HepG2 (cell line): ENCODE measurements around the gene ZFPM1. TPM values are rescaled to one million over a fixed set of nuclear protein-coding genes. Genes with fewer than 3 reads are reported as not detected.

ENCODE experiments used
- ATF2 ChIP-seq: sonication (generic); formaldehyde crosslinking; IDR thresholded peaks from 2 replicates; pipeline ENCODE4 v1.4.0; 2020; ENCODE audit warnings: missing genetic modification reagents
- CC2D1A ChIP-seq: sonication (generic); formaldehyde crosslinking; IDR thresholded peaks from 2 replicates; pipeline ENCODE4 v1.8.1; 2023; ENCODE audit warnings: mild to moderate bottlenecking, missing genetic modification reagents
- HMGA1 ChIP-seq: sonication (generic); formaldehyde crosslinking; conservative IDR thresholded peaks from 2 replicates; pipeline ENCODE4 v1.4.0; 2020; ENCODE audit warnings: missing genetic modification reagents
- HNF4A ChIP-seq: sonication (generic); formaldehyde crosslinking; IDR thresholded peaks from 2 replicates; pipeline ENCODE4 v1.4.0; 2020; ENCODE audit warnings: missing genetic modification reagents
- NR2C2 ChIP-seq: sonication (generic); formaldehyde crosslinking; IDR thresholded peaks from 2 replicates; pipeline ENCODE4 v1.4.0; 2020; ENCODE audit warnings: missing genetic modification reagents, mild to moderate bottlenecking, moderate library complexity, borderline replicate concordance
- NR3C1 ChIP-seq: sonication (generic); formaldehyde crosslinking; IDR thresholded peaks from 2 replicates; pipeline ENCODE4 v1.4.0; 2020; ENCODE audit warnings: missing genetic modification reagents
- POLR2AphosphoS2 ChIP-seq: IDR thresholded peaks from 2 replicates; pipeline ENCODE4 v1.6.1; 2011; ENCODE audit warnings: low read depth, low read length, improper control_type of control experiment
- TCF12 ChIP-seq, 2 experiments: fragments of 450-650 bp in 1 of 2; sonication (generic) in 1 of 2; formaldehyde crosslinking in 1 of 2; IDR thresholded peaks; 2 replicates each; pipeline versions ENCODE4 v1.6.1 to v1.8.0; 2017 to 2022; ENCODE audit warnings: antibody characterized with exemption in 1 of 2, mild to moderate bottlenecking in 1 of 2, missing genetic modification reagents in 1 of 2, moderate library complexity in 1 of 2
- TEAD3 ChIP-seq: optimal IDR thresholded peaks from 2 replicates; pipeline ENCODE3; 2016; ENCODE audit warnings: borderline replicate concordance
- ZBTB7B ChIP-seq: sonication (generic); formaldehyde crosslinking; IDR thresholded peaks from 2 replicates; pipeline ENCODE4 v1.4.0; 2020; ENCODE audit warnings: missing genetic modification reagents
- ZC3H13 ChIP-seq: sonication (generic); formaldehyde crosslinking; IDR thresholded peaks from 2 replicates; pipeline ENCODE4 v1.8.1; 2023; ENCODE audit warnings: mild to moderate bottlenecking, missing genetic modification reagents, moderate library complexity
- ZNF280B ChIP-seq: sonication (generic); formaldehyde crosslinking; IDR thresholded peaks from 2 replicates; pipeline ENCODE4 v1.5.0; 2020; ENCODE audit warnings: missing genetic modification reagents, mild to moderate bottlenecking, borderline replicate concordance
- ZNF451 ChIP-seq: sonication (generic); formaldehyde crosslinking; IDR thresholded peaks from 2 replicates; pipeline ENCODE4 v1.5.0; 2020; ENCODE audit warnings: mild to moderate bottlenecking, missing genetic modification reagents
- polyA plus RNA-seq, 8 experiments: library from polyadenylated mRNA; depleted of rRNA in 3 of 8; stranded (reverse) in 7 of 8; unstranded in 1 of 8; fragments of >200 nt; fragmentation: Illumina TruSeq in 4 of 8; extraction: Trizol in 4 of 8; gene quantifications; 2 replicates each; pipeline versions ENCODE4 v1.2.1 to v1.2.3, GENCODE V29; 2011 to 2016; ENCODE audit warnings: low read depth in 4 of 8, missing spikeins in 1 of 8, mixed read lengths in 1 of 8; ENCODE audit not compliant: insufficient read depth in 1 of 8
- total RNA-seq, 5 experiments: library from RNA; depleted of rRNA; stranded (reverse); fragments of >200 nt; fragmentation: Illumina TruSeq; extraction: Trizol; gene quantifications; 2 replicates each; pipeline ENCODE4 v1.2.3, GENCODE V29; 2016; ENCODE audit warnings: low read depth in 1 of 5
- TF ChIP-seq, protein P1 (sequence below): sonication (generic); formaldehyde crosslinking; conservative IDR thresholded peaks from 2 replicates; pipeline ENCODE4 v1.4.0; 2020; ENCODE audit warnings: missing genetic modification reagents
- TF ChIP-seq, protein P2 (sequence below): sonication (generic); formaldehyde crosslinking; conservative IDR thresholded peaks from 2 replicates; pipeline ENCODE4 v1.8.1; 2023; ENCODE audit warnings: missing genetic modification reagents
- TF ChIP-seq, protein P3 (sequence below): sonication (generic); formaldehyde crosslinking; IDR thresholded peaks from 2 replicates; pipeline ENCODE4 v1.4.0; 2020; ENCODE audit warnings: missing genetic modification reagents
- TF ChIP-seq, protein P4 (sequence below): sonication (generic); formaldehyde crosslinking; IDR thresholded peaks from 2 replicates; pipeline ENCODE4 v1.8.1; 2023; ENCODE audit warnings: mild to moderate bottlenecking, missing genetic modification reagents

Gene ZFPM1
- total and polyA plus RNA-seq, 2 of the 13 experiments (the other 11 are each of a cell fraction or from before 2014, with no cell fraction given): 1.3 to 3.8 TPM

DNA sequence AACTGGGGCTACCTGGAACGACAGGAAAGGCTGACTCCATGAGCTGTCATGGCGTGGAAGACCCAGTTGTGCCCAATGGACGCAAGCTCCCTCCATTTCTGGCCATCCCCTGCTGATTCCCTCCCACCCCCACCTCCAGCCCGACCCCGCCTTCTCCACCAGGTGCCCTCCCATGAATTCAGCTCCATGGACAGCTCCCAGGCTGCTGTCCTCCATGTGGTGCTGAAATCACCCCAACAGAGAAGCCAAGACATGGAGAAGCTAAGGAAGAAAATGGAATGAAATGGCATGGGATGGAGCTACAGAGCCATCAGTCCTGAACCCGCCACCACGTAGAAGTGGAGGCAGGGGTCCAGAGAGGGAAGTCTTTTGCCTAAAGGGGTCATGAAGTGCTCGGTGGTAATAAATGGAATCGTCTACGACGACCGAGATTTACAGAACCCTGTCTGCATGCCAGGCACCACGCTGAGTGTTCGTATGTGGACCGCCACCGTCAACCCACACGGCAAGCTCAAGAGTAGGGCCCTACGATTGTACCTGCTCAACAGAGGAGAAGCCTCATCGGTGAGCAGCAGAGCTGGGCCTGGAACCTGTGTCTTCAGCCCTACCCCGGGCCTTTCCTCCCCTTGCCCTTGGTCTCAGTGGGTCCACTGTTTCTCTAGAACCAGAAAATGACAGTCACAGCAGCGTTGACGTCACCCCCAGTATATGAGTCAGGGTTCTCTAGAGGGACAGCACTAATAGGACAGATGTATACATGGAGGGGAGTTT, 107.8 kb downstream of the ZFPM1 start (continued):
- TF ChIP-seq TEAD3: peak; percentile 87
- TF ChIP-seq, protein P1, sequence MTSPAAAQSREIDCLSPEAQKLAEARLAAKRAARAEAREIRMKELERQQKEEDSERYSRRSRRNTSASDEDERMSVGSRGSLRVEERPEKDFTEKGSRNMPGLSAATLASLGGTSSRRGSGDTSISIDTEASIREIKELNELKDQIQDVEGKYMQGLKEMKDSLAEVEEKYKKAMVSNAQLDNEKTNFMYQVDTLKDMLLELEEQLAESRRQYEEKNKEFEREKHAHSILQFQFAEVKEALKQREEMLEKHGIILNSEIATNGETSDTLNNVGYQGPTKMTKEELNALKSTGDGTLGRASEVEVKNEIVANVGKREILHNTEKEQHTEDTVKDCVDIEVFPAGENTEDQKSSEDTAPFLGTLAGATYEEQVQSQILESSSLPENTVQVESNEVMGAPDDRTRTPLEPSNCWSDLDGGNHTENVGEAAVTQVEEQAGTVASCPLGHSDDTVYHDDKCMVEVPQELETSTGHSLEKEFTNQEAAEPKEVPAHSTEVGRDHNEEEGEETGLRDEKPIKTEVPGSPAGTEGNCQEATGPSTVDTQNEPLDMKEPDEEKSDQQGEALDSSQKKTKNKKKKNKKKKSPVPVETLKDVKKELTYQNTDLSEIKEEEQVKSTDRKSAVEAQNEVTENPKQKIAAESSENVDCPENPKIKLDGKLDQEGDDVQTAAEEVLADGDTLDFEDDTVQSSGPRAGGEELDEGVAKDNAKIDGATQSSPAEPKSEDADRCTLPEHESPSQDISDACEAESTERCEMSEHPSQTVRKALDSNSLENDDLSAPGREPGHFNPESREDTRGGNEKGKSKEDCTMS (CRISPR knock-in tag): peak; percentile 99
- TF ChIP-seq ZNF451 (CRISPR knock-in tag): peak; percentile 91
- TF ChIP-seq ZNF280B (CRISPR knock-in tag): peak; percentile 66; the same call in 1 of the 2 replicates
- peak; percentile 96 for TF ChIP-seq ZC3H13 (CRISPR knock-in tag)
- peak; percentile 40 for TF ChIP-seq HNF4A (CRISPR knock-in tag)
- TF ChIP-seq, protein P2, sequence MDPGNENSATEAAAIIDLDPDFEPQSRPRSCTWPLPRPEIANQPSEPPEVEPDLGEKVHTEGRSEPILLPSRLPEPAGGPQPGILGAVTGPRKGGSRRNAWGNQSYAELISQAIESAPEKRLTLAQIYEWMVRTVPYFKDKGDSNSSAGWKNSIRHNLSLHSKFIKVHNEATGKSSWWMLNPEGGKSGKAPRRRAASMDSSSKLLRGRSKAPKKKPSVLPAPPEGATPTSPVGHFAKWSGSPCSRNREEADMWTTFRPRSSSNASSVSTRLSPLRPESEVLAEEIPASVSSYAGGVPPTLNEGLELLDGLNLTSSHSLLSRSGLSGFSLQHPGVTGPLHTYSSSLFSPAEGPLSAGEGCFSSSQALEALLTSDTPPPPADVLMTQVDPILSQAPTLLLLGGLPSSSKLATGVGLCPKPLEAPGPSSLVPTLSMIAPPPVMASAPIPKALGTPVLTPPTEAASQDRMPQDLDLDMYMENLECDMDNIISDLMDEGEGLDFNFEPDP (CRISPR knock-in tag): peak; percentile 100
- TF ChIP-seq TCF12 (IDR thresholded peaks at IDR 0.05): no peak
- TF ChIP-seq TCF12 (CRISPR knock-in tag; IDR thresholded peaks at IDR 0.05): peak; percentile 69; the same call in 1 of the 2 replicates
- TF ChIP-seq, protein P3, sequence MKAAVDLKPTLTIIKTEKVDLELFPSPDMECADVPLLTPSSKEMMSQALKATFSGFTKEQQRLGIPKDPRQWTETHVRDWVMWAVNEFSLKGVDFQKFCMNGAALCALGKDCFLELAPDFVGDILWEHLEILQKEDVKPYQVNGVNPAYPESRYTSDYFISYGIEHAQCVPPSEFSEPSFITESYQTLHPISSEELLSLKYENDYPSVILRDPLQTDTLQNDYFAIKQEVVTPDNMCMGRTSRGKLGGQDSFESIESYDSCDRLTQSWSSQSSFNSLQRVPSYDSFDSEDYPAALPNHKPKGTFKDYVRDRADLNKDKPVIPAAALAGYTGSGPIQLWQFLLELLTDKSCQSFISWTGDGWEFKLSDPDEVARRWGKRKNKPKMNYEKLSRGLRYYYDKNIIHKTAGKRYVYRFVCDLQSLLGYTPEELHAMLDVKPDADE (CRISPR knock-in tag): peak; percentile 99
- peak; percentile 98 for TF ChIP-seq ATF2
- TF ChIP-seq NR3C1 (CRISPR knock-in tag): peak; percentile 97
- TF ChIP-seq ZBTB7B (CRISPR knock-in tag): peak; percentile 97
- peak; percentile 49; the same call in 1 of the 2 replicates for TF ChIP-seq NR2C2 (CRISPR knock-in tag)
- TF ChIP-seq, protein P4, sequence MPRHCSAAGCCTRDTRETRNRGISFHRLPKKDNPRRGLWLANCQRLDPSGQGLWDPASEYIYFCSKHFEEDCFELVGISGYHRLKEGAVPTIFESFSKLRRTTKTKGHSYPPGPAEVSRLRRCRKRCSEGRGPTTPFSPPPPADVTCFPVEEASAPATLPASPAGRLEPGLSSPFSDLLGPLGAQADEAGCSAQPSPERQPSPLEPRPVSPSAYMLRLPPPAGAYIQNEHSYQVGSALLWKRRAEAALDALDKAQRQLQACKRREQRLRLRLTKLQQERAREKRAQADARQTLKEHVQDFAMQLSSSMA (CRISPR knock-in tag): peak; percentile 88; the same call in 1 of the 2 replicates
- TF ChIP-seq CC2D1A (CRISPR knock-in tag): peak; percentile 99
- no peak for TF ChIP-seq POLR2AphosphoS2
- TF ChIP-seq HMGA1 (CRISPR knock-in tag): no peak
